AG09319 (cell line): ENCODE measurements around the gene MBTPS1.

Experiments used
- DNase-seq: peaks from one replicate; pipeline ENCODE4 v3.0.0-alpha.2; 2010; ENCODE audit warnings: low read depth; ENCODE audit errors: extremely low read depth
- TF ChIP-seq, protein P1 (sequence below): IDR thresholded peaks from 2 replicates; pipeline ENCODE4 v1.5.1; 2011; ENCODE audit warnings: low read depth, mild to moderate bottlenecking, inconsistent platforms, low read length, moderate library complexity

MBTPS1 gene

DNA sequence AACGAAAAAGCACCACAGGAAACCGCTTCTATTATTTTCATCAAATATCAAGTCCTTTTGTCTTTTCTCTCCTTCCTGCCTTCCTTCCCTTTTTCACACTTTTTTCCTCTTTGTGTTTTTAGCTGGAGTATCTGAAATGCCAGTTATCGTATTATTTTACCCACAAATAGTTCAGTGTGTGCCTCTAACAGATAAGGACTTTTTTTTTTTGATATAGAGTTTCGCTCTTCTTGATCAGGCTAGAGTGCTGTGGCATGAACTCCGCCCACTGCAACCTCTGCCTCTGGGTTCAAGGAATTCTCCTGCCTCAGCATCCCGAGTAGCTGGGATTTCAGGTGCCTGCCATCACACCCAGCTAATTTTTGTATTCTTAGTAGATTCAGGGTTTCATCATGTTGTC, 39.0 kb upstream of the MBTPS1 start:
- TF ChIP-seq, protein P1, sequence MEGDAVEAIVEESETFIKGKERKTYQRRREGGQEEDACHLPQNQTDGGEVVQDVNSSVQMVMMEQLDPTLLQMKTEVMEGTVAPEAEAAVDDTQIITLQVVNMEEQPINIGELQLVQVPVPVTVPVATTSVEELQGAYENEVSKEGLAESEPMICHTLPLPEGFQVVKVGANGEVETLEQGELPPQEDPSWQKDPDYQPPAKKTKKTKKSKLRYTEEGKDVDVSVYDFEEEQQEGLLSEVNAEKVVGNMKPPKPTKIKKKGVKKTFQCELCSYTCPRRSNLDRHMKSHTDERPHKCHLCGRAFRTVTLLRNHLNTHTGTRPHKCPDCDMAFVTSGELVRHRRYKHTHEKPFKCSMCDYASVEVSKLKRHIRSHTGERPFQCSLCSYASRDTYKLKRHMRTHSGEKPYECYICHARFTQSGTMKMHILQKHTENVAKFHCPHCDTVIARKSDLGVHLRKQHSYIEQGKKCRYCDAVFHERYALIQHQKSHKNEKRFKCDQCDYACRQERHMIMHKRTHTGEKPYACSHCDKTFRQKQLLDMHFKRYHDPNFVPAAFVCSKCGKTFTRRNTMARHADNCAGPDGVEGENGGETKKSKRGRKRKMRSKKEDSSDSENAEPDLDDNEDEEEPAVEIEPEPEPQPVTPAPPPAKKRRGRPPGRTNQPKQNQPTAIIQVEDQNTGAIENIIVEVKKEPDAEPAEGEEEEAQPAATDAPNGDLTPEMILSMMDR: no peak
- no peak for DNase-seq

DNA sequence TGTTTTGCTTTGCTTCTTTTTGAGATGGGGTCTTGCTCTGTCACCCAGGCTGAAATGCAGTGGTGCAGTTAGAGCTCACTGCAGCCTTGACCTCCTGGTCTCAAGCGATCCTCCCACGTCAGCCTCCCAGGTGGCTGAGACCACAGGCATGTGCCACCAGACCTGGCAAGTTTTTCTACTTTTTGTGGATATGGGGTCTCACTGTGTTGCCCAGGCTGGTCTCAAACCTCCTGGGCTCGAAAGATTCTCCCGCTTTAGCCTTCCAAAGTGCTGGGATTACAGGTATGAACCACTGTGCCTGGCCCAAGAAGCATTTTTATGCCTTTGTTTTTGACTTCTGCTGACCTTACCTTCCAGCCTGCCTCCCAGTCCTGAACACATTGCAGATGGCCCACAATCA, 38.5 kb upstream of the MBTPS1 start:
- TF ChIP-seq, protein P1: no peak

DNA sequence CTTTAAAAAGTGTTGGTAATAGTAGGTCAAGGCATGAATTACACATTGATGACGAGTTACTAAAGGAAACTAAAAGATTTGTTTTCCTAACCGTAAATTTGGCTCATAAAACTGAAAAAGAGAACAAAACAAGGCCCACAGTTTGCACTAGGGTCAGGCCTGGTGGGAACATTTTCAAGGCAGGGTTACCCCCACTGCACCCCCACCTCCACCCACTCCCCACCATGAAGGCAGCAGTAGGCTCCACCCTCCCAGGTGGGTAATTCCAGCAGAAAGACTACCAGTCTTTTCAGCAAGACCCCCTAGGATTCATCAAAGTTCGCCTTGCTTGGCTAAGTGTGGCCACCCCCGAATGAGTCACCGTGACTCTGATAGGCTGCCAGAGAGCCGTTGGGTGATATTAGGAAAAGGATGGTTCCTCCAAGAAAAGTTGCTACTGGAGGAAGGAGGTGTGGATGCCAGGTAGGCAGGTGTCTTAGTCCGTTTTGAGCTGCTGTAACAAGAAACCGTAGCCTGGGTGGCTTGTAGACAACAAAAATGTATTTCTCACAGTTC, 37.0 kb upstream of the MBTPS1 start:
- TF ChIP-seq, protein P1: no peak
- DNase-seq: no peak

More for the DNA sequence above, 38.5 kb upstream of the MBTPS1 start:
- DNase-seq: no peak

DNA sequence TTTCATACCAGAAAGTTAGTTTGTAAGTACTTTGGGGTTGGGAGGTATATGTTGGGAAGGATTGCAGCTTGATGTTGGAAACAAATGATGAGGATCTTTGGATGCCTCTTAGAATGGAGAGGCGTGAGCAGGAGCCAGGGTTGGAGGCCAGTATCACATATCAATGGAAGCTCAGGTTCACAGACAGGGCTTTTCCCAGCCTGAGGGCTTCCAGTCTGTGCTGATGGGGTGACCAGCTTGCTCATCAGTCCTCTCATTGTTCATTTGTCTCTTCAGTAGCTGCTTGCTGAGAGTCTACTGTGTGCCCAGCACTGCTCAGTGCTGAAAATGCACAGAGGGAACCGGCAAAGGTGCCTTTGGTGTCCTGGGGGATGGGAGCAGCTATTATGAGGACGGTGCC, 34.2 kb upstream of the MBTPS1 start:
- TF ChIP-seq, protein P1: no peak
- DNase-seq: no peak

DNA sequence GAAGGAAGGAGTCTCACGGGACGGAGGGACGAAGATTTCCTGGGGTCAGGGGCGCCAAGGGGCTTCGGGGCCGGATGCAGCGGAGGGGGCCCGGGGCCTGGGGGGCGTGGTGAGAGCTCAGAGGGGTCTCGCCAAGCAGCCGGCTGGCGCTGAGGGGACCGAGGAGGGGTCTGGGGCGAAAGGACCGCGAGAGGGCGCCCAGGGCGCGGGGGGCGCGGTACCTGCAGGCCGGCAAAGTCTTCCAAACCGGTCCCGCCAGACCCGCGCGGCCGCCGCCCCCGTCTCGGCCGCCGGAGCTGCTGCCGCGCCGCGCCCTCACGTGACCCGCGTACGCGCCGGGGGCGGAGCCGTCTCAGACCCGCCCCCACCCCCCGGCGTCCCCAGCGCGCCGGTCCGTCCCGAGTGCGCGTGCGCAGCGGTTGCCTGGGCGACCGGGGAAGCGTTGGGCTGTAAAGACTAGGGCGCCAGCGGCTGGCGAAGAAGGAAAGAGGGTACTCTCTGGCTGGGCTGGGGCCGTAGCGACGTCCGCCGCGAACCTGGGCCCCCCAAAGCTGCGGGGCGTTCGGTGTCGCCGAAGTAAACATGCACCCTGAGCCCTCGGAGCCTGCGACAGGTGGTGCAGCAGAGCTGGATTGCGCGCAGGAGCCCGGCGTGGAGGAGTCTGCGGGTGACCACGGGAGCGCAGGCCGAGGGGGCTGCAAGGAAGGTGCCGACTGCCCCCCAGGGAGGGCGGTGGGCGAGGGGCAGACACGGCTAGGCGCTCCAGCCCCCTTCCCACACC, 28.3 kb upstream of the MBTPS1 start, which contains the start of the genes DNAAF1 and HSDL1:
DNAAF1 (plus strand) TSS at position 450 of the 781 bp plus-strand sequence; CDS start at position 583, 133 bp downstream.
HSDL1 (minus strand) TSS at position 319 of the 781 bp plus-strand sequence. CDS start 13,856 bp downstream, outside the sequence.
- TF ChIP-seq, protein P1: no peak; the same call in 1 of the 2 replicates
- peak; percentile 45 for DNase-seq

DNA sequence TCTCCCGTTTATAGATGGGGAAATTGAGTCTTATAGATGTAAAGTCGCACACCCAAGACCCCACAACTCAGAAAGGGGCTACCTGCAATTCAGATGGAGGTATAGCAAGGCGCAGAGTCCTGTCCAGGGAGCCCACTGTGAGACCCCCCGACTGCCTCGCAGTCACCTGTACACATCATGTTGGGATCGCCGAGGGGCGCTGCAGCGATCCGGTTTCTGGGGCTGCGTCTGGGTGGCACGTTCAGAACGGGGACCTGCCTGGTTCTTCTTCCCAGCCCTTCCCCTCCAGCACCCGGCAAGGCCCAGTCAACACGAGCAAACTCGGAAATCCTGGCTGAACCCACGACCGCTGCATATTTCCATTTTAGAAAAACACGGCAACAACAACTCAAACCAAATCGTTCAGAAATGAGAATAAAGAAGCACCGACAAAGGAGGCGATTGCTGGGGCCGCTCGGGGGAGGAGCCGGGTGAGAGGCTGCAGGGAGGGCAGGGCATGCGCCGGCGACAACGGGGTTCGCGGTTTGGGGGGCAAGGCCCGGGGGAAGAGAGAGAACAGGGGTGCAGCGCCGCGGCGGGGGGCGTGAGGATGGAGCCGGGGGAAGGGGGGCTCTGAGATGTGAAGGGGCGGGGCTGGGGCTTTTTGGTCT, 27.6 kb upstream of the MBTPS1 start:
- DNase-seq: no peak
- TF ChIP-seq, protein P1: peak; percentile 12

DNA sequence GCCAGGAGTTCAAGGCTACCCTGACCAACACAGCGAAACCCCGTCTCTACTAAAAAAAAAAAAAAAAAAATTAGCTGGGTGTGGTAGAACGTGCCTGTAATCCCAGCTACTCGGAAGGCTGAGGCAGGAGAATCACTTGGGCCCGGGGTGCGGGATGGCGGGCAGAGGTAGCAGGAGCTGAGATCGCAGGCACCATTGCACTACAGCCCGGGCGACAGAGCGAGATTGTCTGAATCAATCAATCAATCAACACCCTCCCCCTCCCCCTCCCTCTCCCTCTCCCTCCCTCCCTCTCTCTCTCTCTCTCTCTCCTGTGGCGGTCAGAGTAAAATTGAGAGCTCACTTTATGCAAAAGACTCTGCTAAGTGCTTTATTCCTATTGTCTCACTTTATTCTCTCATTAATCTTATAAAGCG, 27.1 kb upstream of the MBTPS1 start:
- TF ChIP-seq, protein P1: no peak
- no peak for DNase-seq
